Measurements from ENCODE around the gene SESN2.

The SESN2 gene

GRCh38 chr1:28257736-28258135, 1.6 kb upstream of the SESN2 start:
- TF ChIP-seq TAF1 (IDR thresholded peaks at IDR 0.05; ENCODE audit: borderline replicate concordance, low read depth, low read length) (no peak), POLR2A (IDR thresholded peaks at IDR 0.05; ENCODE audit: low read depth, low read length) (no peak), POLR2AphosphoS5 (IDR thresholded peaks at IDR 0.05; ENCODE audit: low read depth, low read length) (no peak)
- DNase-seq (ENCODE audit: insufficient read length) = no peak
- FAIRE-seq = no peak

GRCh38 chr1:28258628-28259251, 578 bp upstream of the SESN2 start:
- FAIRE-seq (no peak), DNase-seq (ENCODE audit: insufficient read length) (no peak)
- TF ChIP-seq POLR2A (IDR thresholded peaks at IDR 0.05; ENCODE audit: low read depth, low read length) (no peak), TAF1 (IDR thresholded peaks at IDR 0.05; ENCODE audit: borderline replicate concordance, low read depth, low read length) (no peak), POLR2AphosphoS5 (IDR thresholded peaks at IDR 0.05; ENCODE audit: low read depth, low read length) (no peak)

GRCh38 chr1:28259934-28260802, 850 bp downstream of the SESN2 start:
- no peak for TF ChIP-seq POLR2AphosphoS5 (IDR thresholded peaks at IDR 0.05; ENCODE audit: low read depth, low read length)
- no peak for TF ChIP-seq POLR2A (IDR thresholded peaks at IDR 0.05; ENCODE audit: low read depth, low read length)
- TF ChIP-seq TAF1 (IDR thresholded peaks at IDR 0.05; ENCODE audit: borderline replicate concordance, low read depth, low read length) = no peak
- no peak for DNase-seq (ENCODE audit: insufficient read length)
- no peak for FAIRE-seq

- TF ChIP-seq POLR2A (IDR thresholded peaks at IDR 0.05; ENCODE audit: low read depth, low read length) = no peak
- no peak for TF ChIP-seq TAF1 (IDR thresholded peaks at IDR 0.05; ENCODE audit: borderline replicate concordance, low read depth, low read length)
- TF ChIP-seq POLR2AphosphoS5 (IDR thresholded peaks at IDR 0.05; ENCODE audit: low read depth, low read length) = no peak
- no peak for FAIRE-seq
- no peak for DNase-seq (ENCODE audit: insufficient read length)
Observed at GRCh38 chr1:28260803-28261174, 1.5 kb downstream of the SESN2 start.

GRCh38 chr1:28264897-28265296, 5.6 kb downstream of the SESN2 start:
- FAIRE-seq = no peak
- no peak for DNase-seq (ENCODE audit: insufficient read length)
- TF ChIP-seq POLR2AphosphoS5 (IDR thresholded peaks at IDR 0.05; ENCODE audit: low read depth, low read length) (no peak), POLR2A (IDR thresholded peaks at IDR 0.05; ENCODE audit: low read depth, low read length) (no peak), TAF1 (IDR thresholded peaks at IDR 0.05; ENCODE audit: borderline replicate concordance, low read depth, low read length) (no peak)

GRCh38 chr1:28265577-28265976, 6.3 kb downstream of the SESN2 start:
- no peak for DNase-seq (ENCODE audit: insufficient read length)
- FAIRE-seq = no peak
- no peak for TF ChIP-seq POLR2A (IDR thresholded peaks at IDR 0.05; ENCODE audit: low read depth, low read length)
- TF ChIP-seq TAF1 (IDR thresholded peaks at IDR 0.05; ENCODE audit: borderline replicate concordance, low read depth, low read length) = no peak
- TF ChIP-seq POLR2AphosphoS5 (IDR thresholded peaks at IDR 0.05; ENCODE audit: low read depth, low read length) = no peak

- FAIRE-seq (no peak), DNase-seq (ENCODE audit: insufficient read length) (no peak)
- TF ChIP-seq POLR2A (IDR thresholded peaks at IDR 0.05; ENCODE audit: low read depth, low read length) (no peak), TAF1 (IDR thresholded peaks at IDR 0.05; ENCODE audit: borderline replicate concordance, low read depth, low read length) (no peak), POLR2AphosphoS5 (IDR thresholded peaks at IDR 0.05; ENCODE audit: low read depth, low read length) (no peak)
Observed at GRCh38 chr1:28266920-28267322, 7.6 kb downstream of the SESN2 start.

GRCh38 chr1:28267633-28268032, 8.3 kb downstream of the SESN2 start:
- TF ChIP-seq POLR2AphosphoS5 (IDR thresholded peaks at IDR 0.05; ENCODE audit: low read depth, low read length) (no peak), POLR2A (IDR thresholded peaks at IDR 0.05; ENCODE audit: low read depth, low read length) (no peak), TAF1 (IDR thresholded peaks at IDR 0.05; ENCODE audit: borderline replicate concordance, low read depth, low read length) (no peak)
- DNase-seq (ENCODE audit: insufficient read length) = no peak
- no peak for FAIRE-seq

- no peak for FAIRE-seq
- TF ChIP-seq POLR2AphosphoS5 (IDR thresholded peaks at IDR 0.05; ENCODE audit: low read depth, low read length) (no peak), TAF1 (IDR thresholded peaks at IDR 0.05; ENCODE audit: borderline replicate concordance, low read depth, low read length) (no peak), POLR2A (IDR thresholded peaks at IDR 0.05; ENCODE audit: low read depth, low read length) (no peak)
- no peak for DNase-seq (ENCODE audit: insufficient read length)
Observed at GRCh38 chr1:28269529-28269928, 10.2 kb downstream of the SESN2 start.

- TF ChIP-seq POLR2A (IDR thresholded peaks at IDR 0.05; ENCODE audit: low read depth, low read length) (no peak), TAF1 (IDR thresholded peaks at IDR 0.05; ENCODE audit: borderline replicate concordance, low read depth, low read length) (no peak), POLR2AphosphoS5 (IDR thresholded peaks at IDR 0.05; ENCODE audit: low read depth, low read length) (no peak)
- no peak for DNase-seq (ENCODE audit: insufficient read length)
- FAIRE-seq = no peak
Observed at GRCh38 chr1:28272215-28272852, 13.0 kb downstream of the SESN2 start.

GRCh38 chr1:28273216-28273860, 14.0 kb downstream of the SESN2 start:
- FAIRE-seq = no peak
- DNase-seq (ENCODE audit: insufficient read length) = no peak
- no peak for TF ChIP-seq TAF1 (IDR thresholded peaks at IDR 0.05; ENCODE audit: borderline replicate concordance, low read depth, low read length)
- no peak for TF ChIP-seq POLR2AphosphoS5 (IDR thresholded peaks at IDR 0.05; ENCODE audit: low read depth, low read length)
- no peak for TF ChIP-seq POLR2A (IDR thresholded peaks at IDR 0.05; ENCODE audit: low read depth, low read length)

Measured in GM12892 (cell line).